HEK293 (cell line): ENCODE measurements around the gene UFC1.

ENCODE experiments used
- GLI4 ChIP-seq: fragments of 450-650 bp; formaldehyde crosslinking; IDR thresholded peaks from 2 replicates; pipeline ENCODE4 v1.5.1; 2016; ENCODE audit warnings: missing biosample characterization, missing genetic modification characterization
- KLF8 ChIP-seq: fragments of 450-650 bp; formaldehyde crosslinking; IDR thresholded peaks from 2 replicates; pipeline ENCODE4 v1.5.1; 2016; ENCODE audit warnings: missing biosample characterization, missing genetic modification characterization
- KLF9 ChIP-seq: fragments of 450-650 bp; formaldehyde crosslinking; IDR thresholded peaks from 2 replicates; pipeline ENCODE4 v1.5.1; 2016; ENCODE audit warnings: missing biosample characterization, missing genetic modification characterization, low read depth
- OSR2 ChIP-seq: fragments of 450-650 bp; formaldehyde crosslinking; IDR thresholded peaks from 2 replicates; pipeline ENCODE4 v1.5.1; 2016; ENCODE audit warnings: missing biosample characterization, missing genetic modification characterization
- RBAK ChIP-seq: fragments of 450-650 bp; formaldehyde crosslinking; IDR thresholded peaks from 2 replicates; pipeline ENCODE4 v1.5.1; 2016; ENCODE audit warnings: missing biosample characterization, missing genetic modification characterization
- SCRT2 ChIP-seq: fragments of 450-650 bp; formaldehyde crosslinking; IDR thresholded peaks from 2 replicates; pipeline ENCODE4 v1.5.1; 2016; ENCODE audit warnings: missing biosample characterization, missing genetic modification characterization
- SP7 ChIP-seq: fragments of 450-650 bp; formaldehyde crosslinking; IDR thresholded peaks from 2 replicates; pipeline ENCODE4 v1.5.1; 2016; ENCODE audit warnings: missing biosample characterization, missing genetic modification characterization
- YY2 ChIP-seq: fragments of 450-650 bp; formaldehyde crosslinking; IDR thresholded peaks from 2 replicates; pipeline ENCODE4 v1.5.1; 2016; ENCODE audit warnings: missing biosample characterization, missing genetic modification characterization
- ZBTB48 ChIP-seq: fragments of 450-650 bp; formaldehyde crosslinking; IDR thresholded peaks from 2 replicates; pipeline ENCODE4 v1.5.1; 2016; ENCODE audit warnings: missing biosample characterization, missing genetic modification characterization
- ZBTB8A ChIP-seq: fragments of 450-650 bp; formaldehyde crosslinking; IDR thresholded peaks from 2 replicates; pipeline ENCODE4 v1.5.1; 2016; ENCODE audit warnings: missing biosample characterization, missing genetic modification characterization
- ZFHX2 ChIP-seq: fragments of 450-650 bp; formaldehyde crosslinking; conservative IDR thresholded peaks from 2 replicates; pipeline ENCODE4 v1.5.1; 2016; ENCODE audit warnings: missing biosample characterization, missing genetic modification characterization
- ZNF140 ChIP-seq: fragments of 450-650 bp; formaldehyde crosslinking; IDR thresholded peaks from 2 replicates; pipeline ENCODE4 v1.5.1; 2016; ENCODE audit warnings: missing biosample characterization, missing genetic modification characterization
- ZNF169 ChIP-seq: fragments of 450-650 bp; formaldehyde crosslinking; IDR thresholded peaks from 2 replicates; pipeline ENCODE4 v1.5.1; 2016; ENCODE audit warnings: missing biosample characterization, missing genetic modification characterization
- ZNF2 ChIP-seq: fragments of 450-650 bp; formaldehyde crosslinking; IDR thresholded peaks from 2 replicates; pipeline ENCODE4 v1.5.1; 2016; ENCODE audit warnings: missing biosample characterization, missing genetic modification characterization
- ZNF341 ChIP-seq: fragments of 450-650 bp; formaldehyde crosslinking; IDR thresholded peaks from 2 replicates; pipeline ENCODE4; 2016; ENCODE audit warnings: low read depth, missing biosample characterization, missing genetic modification characterization
- ZNF366 ChIP-seq: fragments of 450-650 bp; formaldehyde crosslinking; conservative IDR thresholded peaks from 2 replicates; pipeline ENCODE4 v1.5.1; 2016; ENCODE audit warnings: missing biosample characterization, missing genetic modification characterization
- ZNF394 ChIP-seq: fragments of 450-650 bp; formaldehyde crosslinking; IDR thresholded peaks from 2 replicates; pipeline ENCODE4 v1.5.1; 2016; ENCODE audit warnings: missing biosample characterization, missing genetic modification characterization, mild to moderate bottlenecking, moderate library complexity, borderline replicate concordance
- ZNF600 ChIP-seq: fragments of 450-650 bp; formaldehyde crosslinking; IDR thresholded peaks from 2 replicates; pipeline ENCODE4 v1.5.1; 2016; ENCODE audit warnings: missing biosample characterization, missing genetic modification characterization
- ZNF610 ChIP-seq: fragments of 450-650 bp; formaldehyde crosslinking; IDR thresholded peaks from 2 replicates; pipeline ENCODE4 v1.5.1; 2016; ENCODE audit warnings: missing biosample characterization, missing genetic modification characterization, borderline replicate concordance
- ZNF624 ChIP-seq: fragments of 450-650 bp; formaldehyde crosslinking; IDR thresholded peaks from 2 replicates; pipeline ENCODE4 v1.5.1; 2017; ENCODE audit warnings: missing biosample characterization, missing genetic modification characterization
- ZNF747 ChIP-seq: fragments of 450-650 bp; formaldehyde crosslinking; IDR thresholded peaks from 2 replicates; pipeline ENCODE4 v1.5.1; 2016; ENCODE audit warnings: missing biosample characterization, missing genetic modification characterization
- ZNF843 ChIP-seq: fragments of 450-650 bp; formaldehyde crosslinking; IDR thresholded peaks from 2 replicates; pipeline ENCODE4 v1.5.1; 2016; ENCODE audit warnings: missing biosample characterization, missing genetic modification characterization
- ZSCAN23 ChIP-seq: fragments of 450-650 bp; formaldehyde crosslinking; IDR thresholded peaks from 2 replicates; pipeline ENCODE4 v1.5.1; 2016; ENCODE audit warnings: missing biosample characterization, missing genetic modification characterization
- TF ChIP-seq, protein P1 (sequence below): fragments of 450-650 bp; formaldehyde crosslinking; conservative IDR thresholded peaks from 2 replicates; pipeline ENCODE4 v1.5.1; 2016; ENCODE audit warnings: low read depth, missing biosample characterization, missing genetic modification characterization
- TF ChIP-seq, protein P2 (sequence below): fragments of 450-650 bp; formaldehyde crosslinking; IDR thresholded peaks from 2 replicates; pipeline ENCODE4 v1.5.1; 2016; ENCODE audit warnings: missing biosample characterization, missing genetic modification characterization
- TF ChIP-seq, protein P3 (sequence below): fragments of 450-650 bp; formaldehyde crosslinking; IDR thresholded peaks from 2 replicates; pipeline ENCODE4 v1.5.1; 2016; ENCODE audit warnings: missing biosample characterization, missing genetic modification characterization, borderline replicate concordance
- TF ChIP-seq, protein P4 (sequence below): fragments of 450-650 bp; formaldehyde crosslinking; IDR thresholded peaks from 2 replicates; pipeline ENCODE4 v1.5.1; 2016; ENCODE audit warnings: missing biosample characterization, missing genetic modification characterization

UFC1 gene

DNA sequence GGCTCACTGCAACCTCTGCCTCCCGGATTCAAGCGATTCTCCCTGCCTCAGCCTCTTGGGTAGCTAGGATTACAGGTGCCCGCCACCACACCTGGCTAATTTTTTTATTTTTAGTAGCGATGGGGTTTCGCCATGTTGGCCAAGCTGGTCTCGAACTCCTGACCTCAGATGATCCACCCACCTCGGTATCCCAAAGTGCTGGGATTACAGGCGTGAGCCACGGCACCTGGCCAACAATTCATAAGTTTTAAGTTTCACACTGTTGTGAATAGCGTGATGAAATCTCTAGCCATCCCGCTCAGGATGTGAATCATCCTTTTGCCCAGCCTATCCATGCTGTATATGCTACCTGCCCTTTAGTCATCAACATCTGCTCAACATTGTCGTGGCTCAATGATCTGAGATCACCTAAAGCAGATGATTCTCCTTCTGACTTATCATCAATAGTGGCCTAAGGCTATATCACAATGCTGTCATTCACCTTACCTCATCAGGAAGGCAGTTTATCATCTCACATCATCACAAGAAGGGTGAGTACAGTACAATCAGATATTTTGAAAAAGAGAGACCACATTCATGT lies 38.6 kb upstream of the UFC1 start (continued):
- TF ChIP-seq ZNF747 (tag by site-specific recombination): peak; percentile 26; the same call in 1 of the 2 replicates
- peak; percentile 75 for TF ChIP-seq ZNF843
- peak; percentile 37; the same call in 1 of the 2 replicates for TF ChIP-seq RBAK (tag by site-specific recombination)
- 0 out of 2 replicates have a peak, but pooled peaks have one; percentile 20 for TF ChIP-seq GLI4 (tag by site-specific recombination)
- peak; percentile 47; the same call in 1 of the 2 replicates for TF ChIP-seq ZNF2
- TF ChIP-seq ZNF600 (tag by site-specific recombination): peak; percentile 71; the same call in 1 of the 2 replicates
- no peak for TF ChIP-seq ZBTB8A (tag by site-specific recombination)
- TF ChIP-seq ZNF366 (tag by site-specific recombination): peak; percentile 94
- TF ChIP-seq ZFHX2 (tag by site-specific recombination): peak; percentile 81
- TF ChIP-seq, protein P1, sequence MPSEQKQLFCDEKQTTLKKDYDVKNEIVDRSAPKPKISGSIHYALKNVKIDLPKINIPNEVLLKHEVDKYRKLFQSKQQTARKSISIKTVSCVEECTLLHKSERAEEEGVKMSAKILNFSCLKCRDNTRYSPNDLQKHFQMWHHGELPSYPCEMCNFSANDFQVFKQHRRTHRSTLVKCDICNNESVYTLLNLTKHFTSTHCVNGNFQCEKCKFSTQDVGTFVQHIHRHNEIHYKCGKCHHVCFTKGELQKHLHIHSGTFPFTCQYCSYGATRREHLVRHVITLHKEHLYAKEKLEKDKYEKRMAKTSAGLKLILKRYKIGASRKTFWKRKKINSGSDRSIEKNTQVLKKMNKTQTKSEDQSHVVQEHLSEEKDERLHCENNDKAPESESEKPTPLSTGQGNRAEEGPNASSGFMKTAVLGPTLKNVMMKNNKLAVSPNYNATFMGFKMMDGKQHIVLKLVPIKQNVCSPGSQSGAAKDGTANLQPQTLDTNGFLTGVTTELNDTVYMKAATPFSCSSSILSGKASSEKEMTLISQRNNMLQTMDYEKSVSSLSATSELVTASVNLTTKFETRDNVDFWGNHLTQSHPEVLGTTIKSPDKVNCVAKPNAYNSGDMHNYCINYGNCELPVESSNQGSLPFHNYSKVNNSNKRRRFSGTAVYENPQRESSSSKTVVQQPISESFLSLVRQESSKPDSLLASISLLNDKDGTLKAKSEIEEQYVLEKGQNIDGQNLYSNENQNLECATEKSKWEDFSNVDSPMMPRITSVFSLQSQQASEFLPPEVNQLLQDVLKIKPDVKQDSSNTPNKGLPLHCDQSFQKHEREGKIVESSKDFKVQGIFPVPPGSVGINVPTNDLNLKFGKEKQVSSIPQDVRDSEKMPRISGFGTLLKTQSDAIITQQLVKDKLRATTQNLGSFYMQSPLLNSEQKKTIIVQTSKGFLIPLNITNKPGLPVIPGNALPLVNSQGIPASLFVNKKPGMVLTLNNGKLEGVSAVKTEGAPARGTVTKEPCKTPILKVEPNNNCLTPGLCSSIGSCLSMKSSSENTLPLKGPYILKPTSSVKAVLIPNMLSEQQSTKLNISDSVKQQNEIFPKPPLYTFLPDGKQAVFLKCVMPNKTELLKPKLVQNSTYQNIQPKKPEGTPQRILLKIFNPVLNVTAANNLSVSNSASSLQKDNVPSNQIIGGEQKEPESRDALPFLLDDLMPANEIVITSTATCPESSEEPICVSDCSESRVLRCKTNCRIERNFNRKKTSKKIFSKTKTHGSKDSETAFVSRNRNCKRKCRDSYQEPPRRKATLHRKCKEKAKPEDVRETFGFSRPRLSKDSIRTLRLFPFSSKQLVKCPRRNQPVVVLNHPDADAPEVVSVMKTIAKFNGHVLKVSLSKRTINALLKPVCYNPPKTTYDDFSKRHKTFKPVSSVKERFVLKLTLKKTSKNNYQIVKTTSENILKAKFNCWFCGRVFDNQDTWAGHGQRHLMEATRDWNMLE (tag by site-specific recombination): no peak
- TF ChIP-seq, protein P2, sequence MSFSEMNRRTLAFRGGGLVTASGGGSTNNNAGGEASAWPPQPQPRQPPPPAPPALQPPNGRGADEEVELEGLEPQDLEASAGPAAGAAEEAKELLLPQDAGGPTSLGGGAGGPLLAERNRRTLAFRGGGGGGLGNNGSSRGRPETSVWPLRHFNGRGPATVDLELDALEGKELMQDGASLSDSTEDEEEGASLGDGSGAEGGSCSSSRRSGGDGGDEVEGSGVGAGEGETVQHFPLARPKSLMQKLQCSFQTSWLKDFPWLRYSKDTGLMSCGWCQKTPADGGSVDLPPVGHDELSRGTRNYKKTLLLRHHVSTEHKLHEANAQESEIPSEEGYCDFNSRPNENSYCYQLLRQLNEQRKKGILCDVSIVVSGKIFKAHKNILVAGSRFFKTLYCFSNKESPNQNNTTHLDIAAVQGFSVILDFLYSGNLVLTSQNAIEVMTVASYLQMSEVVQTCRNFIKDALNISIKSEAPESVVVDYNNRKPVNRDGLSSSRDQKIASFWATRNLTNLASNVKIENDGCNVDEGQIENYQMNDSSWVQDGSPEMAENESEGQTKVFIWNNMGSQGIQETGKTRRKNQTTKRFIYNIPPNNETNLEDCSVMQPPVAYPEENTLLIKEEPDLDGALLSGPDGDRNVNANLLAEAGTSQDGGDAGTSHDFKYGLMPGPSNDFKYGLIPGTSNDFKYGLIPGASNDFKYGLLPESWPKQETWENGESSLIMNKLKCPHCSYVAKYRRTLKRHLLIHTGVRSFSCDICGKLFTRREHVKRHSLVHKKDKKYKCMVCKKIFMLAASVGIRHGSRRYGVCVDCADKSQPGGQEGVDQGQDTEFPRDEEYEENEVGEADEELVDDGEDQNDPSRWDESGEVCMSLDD: peak; percentile 58; the same call in 1 of the 2 replicates
- no peak for TF ChIP-seq ZNF140 (tag by site-specific recombination)
- TF ChIP-seq, protein P3, sequence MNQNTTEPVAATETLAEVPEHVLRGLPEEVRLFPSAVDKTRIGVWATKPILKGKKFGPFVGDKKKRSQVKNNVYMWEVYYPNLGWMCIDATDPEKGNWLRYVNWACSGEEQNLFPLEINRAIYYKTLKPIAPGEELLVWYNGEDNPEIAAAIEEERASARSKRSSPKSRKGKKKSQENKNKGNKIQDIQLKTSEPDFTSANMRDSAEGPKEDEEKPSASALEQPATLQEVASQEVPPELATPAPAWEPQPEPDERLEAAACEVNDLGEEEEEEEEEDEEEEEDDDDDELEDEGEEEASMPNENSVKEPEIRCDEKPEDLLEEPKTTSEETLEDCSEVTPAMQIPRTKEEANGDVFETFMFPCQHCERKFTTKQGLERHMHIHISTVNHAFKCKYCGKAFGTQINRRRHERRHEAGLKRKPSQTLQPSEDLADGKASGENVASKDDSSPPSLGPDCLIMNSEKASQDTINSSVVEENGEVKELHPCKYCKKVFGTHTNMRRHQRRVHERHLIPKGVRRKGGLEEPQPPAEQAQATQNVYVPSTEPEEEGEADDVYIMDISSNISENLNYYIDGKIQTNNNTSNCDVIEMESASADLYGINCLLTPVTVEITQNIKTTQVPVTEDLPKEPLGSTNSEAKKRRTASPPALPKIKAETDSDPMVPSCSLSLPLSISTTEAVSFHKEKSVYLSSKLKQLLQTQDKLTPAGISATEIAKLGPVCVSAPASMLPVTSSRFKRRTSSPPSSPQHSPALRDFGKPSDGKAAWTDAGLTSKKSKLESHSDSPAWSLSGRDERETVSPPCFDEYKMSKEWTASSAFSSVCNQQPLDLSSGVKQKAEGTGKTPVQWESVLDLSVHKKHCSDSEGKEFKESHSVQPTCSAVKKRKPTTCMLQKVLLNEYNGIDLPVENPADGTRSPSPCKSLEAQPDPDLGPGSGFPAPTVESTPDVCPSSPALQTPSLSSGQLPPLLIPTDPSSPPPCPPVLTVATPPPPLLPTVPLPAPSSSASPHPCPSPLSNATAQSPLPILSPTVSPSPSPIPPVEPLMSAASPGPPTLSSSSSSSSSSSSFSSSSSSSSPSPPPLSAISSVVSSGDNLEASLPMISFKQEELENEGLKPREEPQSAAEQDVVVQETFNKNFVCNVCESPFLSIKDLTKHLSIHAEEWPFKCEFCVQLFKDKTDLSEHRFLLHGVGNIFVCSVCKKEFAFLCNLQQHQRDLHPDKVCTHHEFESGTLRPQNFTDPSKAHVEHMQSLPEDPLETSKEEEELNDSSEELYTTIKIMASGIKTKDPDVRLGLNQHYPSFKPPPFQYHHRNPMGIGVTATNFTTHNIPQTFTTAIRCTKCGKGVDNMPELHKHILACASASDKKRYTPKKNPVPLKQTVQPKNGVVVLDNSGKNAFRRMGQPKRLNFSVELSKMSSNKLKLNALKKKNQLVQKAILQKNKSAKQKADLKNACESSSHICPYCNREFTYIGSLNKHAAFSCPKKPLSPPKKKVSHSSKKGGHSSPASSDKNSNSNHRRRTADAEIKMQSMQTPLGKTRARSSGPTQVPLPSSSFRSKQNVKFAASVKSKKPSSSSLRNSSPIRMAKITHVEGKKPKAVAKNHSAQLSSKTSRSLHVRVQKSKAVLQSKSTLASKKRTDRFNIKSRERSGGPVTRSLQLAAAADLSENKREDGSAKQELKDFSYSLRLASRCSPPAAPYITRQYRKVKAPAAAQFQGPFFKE: no peak
- TF ChIP-seq ZNF610: no peak
- TF ChIP-seq YY2 (tag by site-specific recombination): peak; percentile 68
- TF ChIP-seq, protein P4, sequence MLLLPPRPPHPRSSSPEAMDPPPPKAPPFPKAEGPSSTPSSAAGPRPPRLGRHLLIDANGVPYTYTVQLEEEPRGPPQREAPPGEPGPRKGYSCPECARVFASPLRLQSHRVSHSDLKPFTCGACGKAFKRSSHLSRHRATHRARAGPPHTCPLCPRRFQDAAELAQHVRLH (tag by site-specific recombination): peak; percentile 69; the same call in 1 of the 2 replicates
- no peak for TF ChIP-seq ZNF624 (tag by site-specific recombination)
- TF ChIP-seq KLF9 (tag by site-specific recombination): no peak
- TF ChIP-seq ZNF169: no peak
- TF ChIP-seq ZSCAN23 (tag by site-specific recombination): peak; percentile 82; the same call in 1 of the 2 replicates
- TF ChIP-seq ZNF394 (tag by site-specific recombination): peak; percentile 71
- peak; percentile 43; the same call in 1 of the 2 replicates for TF ChIP-seq OSR2 (tag by site-specific recombination)
- TF ChIP-seq ZNF341 (tag by site-specific recombination): no peak
- TF ChIP-seq SCRT2: peak; percentile 81
- 0 out of 2 replicates have a peak, but pooled peaks have one; percentile 29 for TF ChIP-seq ZBTB48 (tag by site-specific recombination)
- TF ChIP-seq SP7 (tag by site-specific recombination): peak; percentile 92
- peak; percentile 84 for TF ChIP-seq KLF8
